NCI-H748 treated with DMSO at 0.1 percent for 48 hours (cell line): ENCODE measurements around the gene TBC1D9B.

Experiments
- DNase-seq: peaks from one replicate; lab custom pipeline; 2025; lab: John Stamatoyannopoulos, UW

The TBC1D9B gene

GRCh38 chr5:179820483-179821297 is 87.0 kb downstream of the TBC1D9B start, which contains the start of gene SQSTM1:
SQSTM1 (plus strand) TSS chr5:179820905; CDS start chr5:179820937, 32 bp downstream.
- DNase-seq, result peak; percentile 61

- no peak for DNase-seq
These were observed 87.6 kb downstream of the TBC1D9B start for GRCh38 chr5:179820127-179820482.

- DNase-seq, result no peak
These were observed 88.2 kb downstream of the TBC1D9B start for GRCh38 chr5:179819296-179820126.

GRCh38 chr5:179818746-179819295 is 88.9 kb downstream of the TBC1D9B start:
- DNase-seq, result peak; percentile 61

- DNase-seq, result no peak
These were observed 89.6 kb downstream of the TBC1D9B start for GRCh38 chr5:179817890-179818745.

- DNase-seq, result no peak
These were observed 90.2 kb downstream of the TBC1D9B start for GRCh38 chr5:179817470-179817840.

- no peak for DNase-seq
These were observed 90.8 kb downstream of the TBC1D9B start for GRCh38 chr5:179816796-179817469.

GRCh38 chr5:179816401-179816795 is 91.3 kb downstream of the TBC1D9B start:
- no peak for DNase-seq

GRCh38 chr5:179815491-179816249 is 92.0 kb downstream of the TBC1D9B start:
- no peak for DNase-seq

- DNase-seq, result no peak
These were observed 93.6 kb downstream of the TBC1D9B start for GRCh38 chr5:179814090-179814489.

- no peak for DNase-seq
These were observed 94.6 kb downstream of the TBC1D9B start for GRCh38 chr5:179812997-179813607.

GRCh38 chr5:179812135-179812825 is 95.4 kb downstream of the TBC1D9B start:
- DNase-seq, result no peak
